Measurements from ENCODE around the gene REN.

REN gene

GRCh38 chr1:204146965-204147364, 19.2 kb downstream of the REN start:
- TF ChIP-seq CTCF (conservative IDR thresholded peaks at IDR 0.05; ENCODE audit: low read length) (no peak), EZH2phosphoT487 (IDR thresholded peaks at IDR 0.05; ENCODE audit: borderline replicate concordance) (no peak)

GRCh38 chr1:204146309-204146708, 19.8 kb downstream of the REN start:
- Histone ChIP-seq H3K9me3 (ENCODE audit: insufficient read depth, low read depth, low read length) (no peaks in the 10 kb centered on the region), H3K9ac (ENCODE audit: low read depth, low read length, poor library complexity, severe bottlenecking) (no peak overlapping the region), H3F3A (ENCODE audit: low read depth) (no peaks in the 10 kb centered on the region), H2AFZ (ENCODE audit: low read length) (no peak overlapping the region), H3K36me3 (ENCODE audit: insufficient read depth, low read length) (no peaks in the 10 kb centered on the region), H3K79me2 (ENCODE audit: insufficient read depth, low read length) (no peaks in the 10 kb centered on the region), H4K20me1 (ENCODE audit: insufficient read depth, low read length, poor library complexity, severe bottlenecking) (no peaks in the 10 kb centered on the region), H3K4me3 (ENCODE audit: low read length, poor library complexity, severe bottlenecking) (no peak overlapping the region), H3K27me3 (ENCODE audit: insufficient read depth, low read length, poor library complexity, severe bottlenecking) (no peaks in the 10 kb centered on the region), H3K4me2 (ENCODE audit: low read depth, low read length, poor library complexity, severe bottlenecking) (no peak overlapping the region), H3K9me2 (replicated peaks; ENCODE audit: low read depth, low read length) (no peaks in the 10 kb centered on the region), H3K4me1 (ENCODE audit: insufficient read depth, low read length, poor library complexity, severe bottlenecking) (no peaks in the 10 kb centered on the region)
- TF ChIP-seq EZH2phosphoT487 (IDR thresholded peaks at IDR 0.05; ENCODE audit: borderline replicate concordance) (no peak), CTCF (conservative IDR thresholded peaks at IDR 0.05; ENCODE audit: low read length) (no peak)

More at GRCh38 chr1:204146965-204147364, 19.2 kb downstream of the REN start:
- H3K9ac ChIP-seq (ENCODE audit: low read depth, low read length, poor library complexity, severe bottlenecking), result no peak overlapping the region
- H3K79me2 ChIP-seq (ENCODE audit: insufficient read depth, low read length), result no peaks in the 10 kb centered on the region
- no peaks in the 10 kb centered on the region for H4K20me1 ChIP-seq (ENCODE audit: insufficient read depth, low read length, poor library complexity, severe bottlenecking)
- H2AFZ ChIP-seq (ENCODE audit: low read length), result no peak overlapping the region
- no peaks in the 10 kb centered on the region for H3F3A ChIP-seq (ENCODE audit: low read depth)
- H3K9me2 ChIP-seq (replicated peaks; ENCODE audit: low read depth, low read length), result no peaks in the 10 kb centered on the region
- no peaks in the 10 kb centered on the region for H3K27me3 ChIP-seq (ENCODE audit: insufficient read depth, low read length, poor library complexity, severe bottlenecking)
- no peaks in the 10 kb centered on the region for H3K9me3 ChIP-seq (ENCODE audit: insufficient read depth, low read depth, low read length)
- H3K4me1 ChIP-seq (ENCODE audit: insufficient read depth, low read length, poor library complexity, severe bottlenecking), result no peaks in the 10 kb centered on the region
- H3K4me2 ChIP-seq (ENCODE audit: low read depth, low read length, poor library complexity, severe bottlenecking), result no peak overlapping the region
- H3K4me3 ChIP-seq (ENCODE audit: low read length, poor library complexity, severe bottlenecking), result no peak overlapping the region
- H3K36me3 ChIP-seq (ENCODE audit: insufficient read depth, low read length), result no peaks in the 10 kb centered on the region

- Histone ChIP-seq H3F3A (ENCODE audit: low read depth) (no peaks in the 10 kb centered on the region), H3K4me3 (ENCODE audit: low read length, poor library complexity, severe bottlenecking) (no peak overlapping the region), H3K27me3 (ENCODE audit: insufficient read depth, low read length, poor library complexity, severe bottlenecking) (no peaks in the 10 kb centered on the region), H3K9me3 (ENCODE audit: insufficient read depth, low read depth, low read length) (no peaks in the 10 kb centered on the region), H3K9ac (ENCODE audit: low read depth, low read length, poor library complexity, severe bottlenecking) (no peak overlapping the region), H3K4me1 (ENCODE audit: insufficient read depth, low read length, poor library complexity, severe bottlenecking) (no peaks in the 10 kb centered on the region), H4K20me1 (ENCODE audit: insufficient read depth, low read length, poor library complexity, severe bottlenecking) (no peaks in the 10 kb centered on the region), H3K79me2 (ENCODE audit: insufficient read depth, low read length) (no peaks in the 10 kb centered on the region), H3K36me3 (ENCODE audit: insufficient read depth, low read length) (no peaks in the 10 kb centered on the region), H2AFZ (ENCODE audit: low read length) (no peak overlapping the region), H3K9me2 (replicated peaks; ENCODE audit: low read depth, low read length) (no peaks in the 10 kb centered on the region), H3K4me2 (ENCODE audit: low read depth, low read length, poor library complexity, severe bottlenecking) (no peak overlapping the region)
- no peak for TF ChIP-seq CTCF (conservative IDR thresholded peaks at IDR 0.05; ENCODE audit: low read length)
- no peak for TF ChIP-seq EZH2phosphoT487 (IDR thresholded peaks at IDR 0.05; ENCODE audit: borderline replicate concordance)
These were observed 21.1 kb downstream of the REN start for GRCh38 chr1:204145033-204145504.

All from Loucy (cell line).